Measurements from ENCODE around the gene CFHR5.

DNA sequence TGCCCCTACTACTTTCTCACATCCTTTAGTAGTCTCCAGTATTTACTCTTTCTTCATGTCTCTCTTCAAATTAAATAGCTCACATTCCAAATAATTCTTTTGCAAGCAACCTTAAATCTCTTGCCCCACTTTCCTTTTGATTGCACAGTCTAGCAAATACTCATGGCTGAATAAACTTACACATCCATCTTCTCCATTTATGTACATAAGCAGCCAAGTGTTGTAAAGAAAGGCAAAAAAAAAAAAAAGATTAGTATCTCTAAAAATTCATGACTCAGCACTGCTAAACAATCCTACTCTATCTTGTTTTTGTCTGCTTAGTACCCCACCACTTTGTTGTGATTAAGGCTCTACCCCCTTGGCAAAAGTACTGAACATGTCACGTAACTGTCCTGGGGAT, 47.1 kb downstream of the CFHR5 start:
- TF ChIP-seq EZH2 (IDR thresholded peaks at IDR 0.05) (no peak), POLR2AphosphoS5 (IDR thresholded peaks at IDR 0.05; ENCODE audit: borderline replicate concordance, low read depth, low read length) (no peak), FOXP2 (optimal IDR thresholded peaks at IDR 0.05; ENCODE audit: control extremely low read depth, extremely low read length, insufficient read depth) (no peak)
